H1 (cell line): Measurements from ENCODE around the gene SMAGP. TPM values are rescaled to one million over a fixed set of nuclear protein-coding genes. Genes with fewer than 3 reads are reported as not detected.

Source experiments
- GABPA ChIP-seq: IDR thresholded peaks from 2 replicates; pipeline ENCODE4 v1.6.1; 2011; ENCODE audit warnings: mild to moderate bottlenecking, low read length, moderate library complexity, borderline replicate concordance; ENCODE audit not compliant: insufficient read depth
- RAD21 ChIP-seq, 2 experiments: IDR thresholded peaks in 1 of 2; conservative IDR thresholded peaks in 1 of 2; 2 replicates each; pipeline ENCODE4 v1.6.1; 2011; ENCODE audit warnings: low read depth in 2 of 2, low read length in 2 of 2, improper control_type of control experiment in 1 of 2, inconsistent platforms in 1 of 2, mild to moderate bottlenecking in 1 of 2, moderate library complexity in 1 of 2
- SIX5 ChIP-seq: IDR thresholded peaks from 2 replicates; pipeline ENCODE4 v1.6.1; 2011; ENCODE audit warnings: mild to moderate bottlenecking, low read depth, low read length
- polyA plus RNA-seq, 7 experiments: library from polyadenylated mRNA; depleted of rRNA in 3 of 7; stranded (reverse) in 5 of 7; unstranded in 2 of 7; fragments of >200 nt in 5 of 7; fragments of 200-250 nt in 2 of 7; gene quantifications; 1 replicate in 5 of 7; 2 replicates in 1 of 7; 4 replicates in 1 of 7; pipeline versions ENCODE4 v1.2.1 to v1.2.3, GENCODE V29; 2011 to 2013; ENCODE audit warnings: missing spikeins in 2 of 7, mixed read lengths in 2 of 7
- total RNA-seq: library from RNA; stranded (reverse); fragmentation: NEBNext Ultra II Directional; extraction: Animal tissue kit (Norgen Biotek cat#: 25700); gene quantifications from 2 replicates; pipeline ENCODE4 v1.2.1, GENCODE V29; 2021
- TF ChIP-seq, protein P1 (sequence below): fragments of 300-600 bp; sonication (generic); IDR thresholded peaks from 2 replicates; pipeline ENCODE4 v1.7.1; 2012; ENCODE audit warnings: low read length, moderate library complexity, mild to moderate bottlenecking, inconsistent platforms; ENCODE audit not compliant: insufficient replicate concordance
- TF ChIP-seq, protein P2 (sequence below), 3 experiments: IDR thresholded peaks; 1 replicate in 2 of 3; 2 replicates in 1 of 3; pipeline versions ENCODE4 v1.5.1 to v1.6.1; 2011; ENCODE audit warnings: low read length in 3 of 3, mild to moderate bottlenecking in 3 of 3, inconsistent platforms in 2 of 3, low read depth in 1 of 3, moderate library complexity in 1 of 3; ENCODE audit not compliant: insufficient read depth in 1 of 3; ENCODE audit errors: control extremely low read depth in 1 of 3

Gene SMAGP
- total and polyA plus RNA-seq, 2 of the 8 experiments (the other 6 are each of a cell fraction or from before 2014, with no cell fraction given) = 9.4 to 12.7 TPM

DNA sequence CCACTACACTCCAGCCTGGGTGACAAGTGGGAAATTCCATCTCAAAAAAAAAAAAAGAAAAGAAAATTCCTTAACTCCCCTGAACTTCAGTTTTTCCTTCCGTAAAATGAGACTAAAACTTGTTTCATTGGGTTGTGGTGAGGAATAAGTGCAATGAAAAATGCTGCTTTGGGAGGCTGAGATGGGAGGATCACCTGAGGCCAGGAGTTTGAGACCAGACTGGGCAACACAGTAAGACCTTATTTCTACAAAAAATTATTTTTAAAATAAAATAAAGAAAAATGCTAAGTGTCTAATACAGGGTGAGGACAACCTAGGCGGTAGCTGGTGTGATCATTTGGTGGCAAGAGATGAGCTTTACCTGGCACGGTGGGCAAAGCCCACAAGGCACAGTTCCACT lies 6.9 kb downstream of the SMAGP start (continued):
- TF ChIP-seq, protein P1, sequence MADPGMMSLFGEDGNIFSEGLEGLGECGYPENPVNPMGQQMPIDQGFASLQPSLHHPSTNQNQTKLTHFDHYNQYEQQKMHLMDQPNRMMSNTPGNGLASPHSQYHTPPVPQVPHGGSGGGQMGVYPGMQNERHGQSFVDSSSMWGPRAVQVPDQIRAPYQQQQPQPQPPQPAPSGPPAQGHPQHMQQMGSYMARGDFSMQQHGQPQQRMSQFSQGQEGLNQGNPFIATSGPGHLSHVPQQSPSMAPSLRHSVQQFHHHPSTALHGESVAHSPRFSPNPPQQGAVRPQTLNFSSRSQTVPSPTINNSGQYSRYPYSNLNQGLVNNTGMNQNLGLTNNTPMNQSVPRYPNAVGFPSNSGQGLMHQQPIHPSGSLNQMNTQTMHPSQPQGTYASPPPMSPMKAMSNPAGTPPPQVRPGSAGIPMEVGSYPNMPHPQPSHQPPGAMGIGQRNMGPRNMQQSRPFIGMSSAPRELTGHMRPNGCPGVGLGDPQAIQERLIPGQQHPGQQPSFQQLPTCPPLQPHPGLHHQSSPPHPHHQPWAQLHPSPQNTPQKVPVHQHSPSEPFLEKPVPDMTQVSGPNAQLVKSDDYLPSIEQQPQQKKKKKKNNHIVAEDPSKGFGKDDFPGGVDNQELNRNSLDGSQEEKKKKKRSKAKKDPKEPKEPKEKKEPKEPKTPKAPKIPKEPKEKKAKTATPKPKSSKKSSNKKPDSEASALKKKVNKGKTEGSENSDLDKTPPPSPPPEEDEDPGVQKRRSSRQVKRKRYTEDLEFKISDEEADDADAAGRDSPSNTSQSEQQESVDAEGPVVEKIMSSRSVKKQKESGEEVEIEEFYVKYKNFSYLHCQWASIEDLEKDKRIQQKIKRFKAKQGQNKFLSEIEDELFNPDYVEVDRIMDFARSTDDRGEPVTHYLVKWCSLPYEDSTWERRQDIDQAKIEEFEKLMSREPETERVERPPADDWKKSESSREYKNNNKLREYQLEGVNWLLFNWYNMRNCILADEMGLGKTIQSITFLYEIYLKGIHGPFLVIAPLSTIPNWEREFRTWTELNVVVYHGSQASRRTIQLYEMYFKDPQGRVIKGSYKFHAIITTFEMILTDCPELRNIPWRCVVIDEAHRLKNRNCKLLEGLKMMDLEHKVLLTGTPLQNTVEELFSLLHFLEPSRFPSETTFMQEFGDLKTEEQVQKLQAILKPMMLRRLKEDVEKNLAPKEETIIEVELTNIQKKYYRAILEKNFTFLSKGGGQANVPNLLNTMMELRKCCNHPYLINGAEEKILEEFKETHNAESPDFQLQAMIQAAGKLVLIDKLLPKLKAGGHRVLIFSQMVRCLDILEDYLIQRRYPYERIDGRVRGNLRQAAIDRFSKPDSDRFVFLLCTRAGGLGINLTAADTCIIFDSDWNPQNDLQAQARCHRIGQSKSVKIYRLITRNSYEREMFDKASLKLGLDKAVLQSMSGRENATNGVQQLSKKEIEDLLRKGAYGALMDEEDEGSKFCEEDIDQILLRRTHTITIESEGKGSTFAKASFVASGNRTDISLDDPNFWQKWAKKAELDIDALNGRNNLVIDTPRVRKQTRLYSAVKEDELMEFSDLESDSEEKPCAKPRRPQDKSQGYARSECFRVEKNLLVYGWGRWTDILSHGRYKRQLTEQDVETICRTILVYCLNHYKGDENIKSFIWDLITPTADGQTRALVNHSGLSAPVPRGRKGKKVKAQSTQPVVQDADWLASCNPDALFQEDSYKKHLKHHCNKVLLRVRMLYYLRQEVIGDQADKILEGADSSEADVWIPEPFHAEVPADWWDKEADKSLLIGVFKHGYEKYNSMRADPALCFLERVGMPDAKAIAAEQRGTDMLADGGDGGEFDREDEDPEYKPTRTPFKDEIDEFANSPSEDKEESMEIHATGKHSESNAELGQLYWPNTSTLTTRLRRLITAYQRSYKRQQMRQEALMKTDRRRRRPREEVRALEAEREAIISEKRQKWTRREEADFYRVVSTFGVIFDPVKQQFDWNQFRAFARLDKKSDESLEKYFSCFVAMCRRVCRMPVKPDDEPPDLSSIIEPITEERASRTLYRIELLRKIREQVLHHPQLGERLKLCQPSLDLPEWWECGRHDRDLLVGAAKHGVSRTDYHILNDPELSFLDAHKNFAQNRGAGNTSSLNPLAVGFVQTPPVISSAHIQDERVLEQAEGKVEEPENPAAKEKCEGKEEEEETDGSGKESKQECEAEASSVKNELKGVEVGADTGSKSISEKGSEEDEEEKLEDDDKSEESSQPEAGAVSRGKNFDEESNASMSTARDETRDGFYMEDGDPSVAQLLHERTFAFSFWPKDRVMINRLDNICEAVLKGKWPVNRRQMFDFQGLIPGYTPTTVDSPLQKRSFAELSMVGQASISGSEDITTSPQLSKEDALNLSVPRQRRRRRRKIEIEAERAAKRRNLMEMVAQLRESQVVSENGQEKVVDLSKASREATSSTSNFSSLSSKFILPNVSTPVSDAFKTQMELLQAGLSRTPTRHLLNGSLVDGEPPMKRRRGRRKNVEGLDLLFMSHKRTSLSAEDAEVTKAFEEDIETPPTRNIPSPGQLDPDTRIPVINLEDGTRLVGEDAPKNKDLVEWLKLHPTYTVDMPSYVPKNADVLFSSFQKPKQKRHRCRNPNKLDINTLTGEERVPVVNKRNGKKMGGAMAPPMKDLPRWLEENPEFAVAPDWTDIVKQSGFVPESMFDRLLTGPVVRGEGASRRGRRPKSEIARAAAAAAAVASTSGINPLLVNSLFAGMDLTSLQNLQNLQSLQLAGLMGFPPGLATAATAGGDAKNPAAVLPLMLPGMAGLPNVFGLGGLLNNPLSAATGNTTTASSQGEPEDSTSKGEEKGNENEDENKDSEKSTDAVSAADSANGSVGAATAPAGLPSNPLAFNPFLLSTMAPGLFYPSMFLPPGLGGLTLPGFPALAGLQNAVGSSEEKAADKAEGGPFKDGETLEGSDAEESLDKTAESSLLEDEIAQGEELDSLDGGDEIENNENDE = no peak
- no peak for TF ChIP-seq GABPA
- no peak for TF ChIP-seq RAD21 (IDR thresholded peaks at IDR 0.05 in 1 of 2, conservative IDR thresholded peaks at IDR 0.05 in 1 of 2; ENCODE audit: low read depth in 2 of 2, low read length in 2 of 2)
- TF ChIP-seq SIX5 = no peak
- TF ChIP-seq, protein P2, sequence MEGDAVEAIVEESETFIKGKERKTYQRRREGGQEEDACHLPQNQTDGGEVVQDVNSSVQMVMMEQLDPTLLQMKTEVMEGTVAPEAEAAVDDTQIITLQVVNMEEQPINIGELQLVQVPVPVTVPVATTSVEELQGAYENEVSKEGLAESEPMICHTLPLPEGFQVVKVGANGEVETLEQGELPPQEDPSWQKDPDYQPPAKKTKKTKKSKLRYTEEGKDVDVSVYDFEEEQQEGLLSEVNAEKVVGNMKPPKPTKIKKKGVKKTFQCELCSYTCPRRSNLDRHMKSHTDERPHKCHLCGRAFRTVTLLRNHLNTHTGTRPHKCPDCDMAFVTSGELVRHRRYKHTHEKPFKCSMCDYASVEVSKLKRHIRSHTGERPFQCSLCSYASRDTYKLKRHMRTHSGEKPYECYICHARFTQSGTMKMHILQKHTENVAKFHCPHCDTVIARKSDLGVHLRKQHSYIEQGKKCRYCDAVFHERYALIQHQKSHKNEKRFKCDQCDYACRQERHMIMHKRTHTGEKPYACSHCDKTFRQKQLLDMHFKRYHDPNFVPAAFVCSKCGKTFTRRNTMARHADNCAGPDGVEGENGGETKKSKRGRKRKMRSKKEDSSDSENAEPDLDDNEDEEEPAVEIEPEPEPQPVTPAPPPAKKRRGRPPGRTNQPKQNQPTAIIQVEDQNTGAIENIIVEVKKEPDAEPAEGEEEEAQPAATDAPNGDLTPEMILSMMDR (IDR thresholded peaks at IDR 0.05; ENCODE audit: control extremely low read depth in 1 of 3, insufficient read depth in 1 of 3, low read depth in 1 of 3, low read length in 3 of 3) = no peak
